Spinal cord (tissue), 10 donors: ENCODE measurements around the gene MYCBP. TPM values are rescaled to one million over a fixed set of nuclear protein-coding genes. Genes with fewer than 3 reads are reported as not detected.
"Not testable (repeated sequence)": the region's sequence is repeated elsewhere in the genome, so short reads cannot be mapped to it uniquely, and the experiment has no call there.

Experiments used
- DNase-seq, 6 donors: peaks; one replicate each; pipeline versions ENCODE4 v3.0.0 to v3.0.0-alpha.2; 2013 to 2015; ENCODE audit warnings: low spot score in 6 of 6, low read depth in 4 of 6
- H3K27ac ChIP-seq: one replicate; pipeline ENCODE4 v1.5.1; 2013; ENCODE audit warnings: low read depth, low read length, control low read depth
- H3K27me3 ChIP-seq: one replicate; pipeline ENCODE4 v1.6.1; 2013; ENCODE audit warnings: low read length; ENCODE audit not compliant: control insufficient read depth, insufficient read depth
- H3K36me3 ChIP-seq: one replicate; pipeline ENCODE4 v1.6.1; 2013; ENCODE audit warnings: low read length; ENCODE audit not compliant: control insufficient read depth, insufficient read depth
- H3K4me1 ChIP-seq: one replicate; pipeline ENCODE4 v1.6.1; 2013; ENCODE audit warnings: low read length; ENCODE audit not compliant: control insufficient read depth, insufficient read depth
- H3K4me3 ChIP-seq: one replicate; pipeline ENCODE4 v1.5.1; 2013; ENCODE audit warnings: low read depth, low read length, control low read depth
- H3K9me3 ChIP-seq: one replicate; pipeline ENCODE4 v1.6.1; 2013; ENCODE audit warnings: low read length; ENCODE audit not compliant: control insufficient read depth, insufficient read depth
- WGBS: methylation state at CpG from one replicate; pipeline ENCODE4 v1.1.5; 2013; ENCODE audit warnings: missing lambda C conversion rate; ENCODE audit not compliant: insufficient coverage; 5-methylcytosine and 5-hydroxymethylcytosine counted together
- long read RNA-seq, 4 donors: transcript quantifications; one replicate each; lab custom pipeline, GENCODE V29; 2026
- polyA plus RNA-seq, 2 donors: library from polyadenylated mRNA; unstranded; fragments of 120-200 nt; gene quantifications; one replicate each; pipeline ENCODE4 v1.2.1, GENCODE V29; 2013; ENCODE audit not compliant: insufficient read length in 2 of 2
- total RNA-seq, 2 donors: library from RNA; depleted of rRNA in 1 of 2; stranded (reverse); fragments of 120-200 nt in 1 of 2; fragments of >200 nt in 1 of 2; gene quantifications; one replicate each; pipeline versions ENCODE4 v1.2.3 to v1.2.4, GENCODE V29; 2013 to 2014
- donor health status: healthy.

Gene MYCBP, protein sequence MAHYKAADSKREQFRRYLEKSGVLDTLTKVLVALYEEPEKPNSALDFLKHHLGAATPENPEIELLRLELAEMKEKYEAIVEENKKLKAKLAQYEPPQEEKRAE
- total RNA-seq (10 to 100 TPM in 1 of 2 donors, 1 to 10 TPM in 1; 6.3 to 12.3 TPM), polyA plus RNA-seq (10 to 100 TPM in 1 of 2 donors, 1 to 10 TPM in 1; 9.4 to 13.4 TPM)
- long read RNA-seq, donor 1, partial matches to known transcripts, result 0 of 4 reads
- long read RNA-seq, donor 1, other reads (novel, unspliced or antisense), result 0 of 4 reads
- long read RNA-seq, donor 2, partial matches to known transcripts, result 0 of 3 reads
- long read RNA-seq, donor 2, other reads (novel, unspliced or antisense), result 0 of 3 reads
- long read RNA-seq, donor 3, transcript MYCBP-201 (5 exons, 2,818 nt), result major isoform, 5 of 5 reads
- long read RNA-seq, donor 3, partial matches to known transcripts, result 0 of 5 reads
- long read RNA-seq, donor 3, other reads (novel, unspliced or antisense), result 0 of 5 reads
- long read RNA-seq, donor 4, transcript MYCBP-201 (5 exons, 2,818 nt), result major isoform, 21 of 23 reads
- long read RNA-seq, donor 4, partial matches to known transcripts, result 0 of 23 reads
- long read RNA-seq, donor 4, other reads (novel, unspliced or antisense), result 0 of 23 reads

DNA sequence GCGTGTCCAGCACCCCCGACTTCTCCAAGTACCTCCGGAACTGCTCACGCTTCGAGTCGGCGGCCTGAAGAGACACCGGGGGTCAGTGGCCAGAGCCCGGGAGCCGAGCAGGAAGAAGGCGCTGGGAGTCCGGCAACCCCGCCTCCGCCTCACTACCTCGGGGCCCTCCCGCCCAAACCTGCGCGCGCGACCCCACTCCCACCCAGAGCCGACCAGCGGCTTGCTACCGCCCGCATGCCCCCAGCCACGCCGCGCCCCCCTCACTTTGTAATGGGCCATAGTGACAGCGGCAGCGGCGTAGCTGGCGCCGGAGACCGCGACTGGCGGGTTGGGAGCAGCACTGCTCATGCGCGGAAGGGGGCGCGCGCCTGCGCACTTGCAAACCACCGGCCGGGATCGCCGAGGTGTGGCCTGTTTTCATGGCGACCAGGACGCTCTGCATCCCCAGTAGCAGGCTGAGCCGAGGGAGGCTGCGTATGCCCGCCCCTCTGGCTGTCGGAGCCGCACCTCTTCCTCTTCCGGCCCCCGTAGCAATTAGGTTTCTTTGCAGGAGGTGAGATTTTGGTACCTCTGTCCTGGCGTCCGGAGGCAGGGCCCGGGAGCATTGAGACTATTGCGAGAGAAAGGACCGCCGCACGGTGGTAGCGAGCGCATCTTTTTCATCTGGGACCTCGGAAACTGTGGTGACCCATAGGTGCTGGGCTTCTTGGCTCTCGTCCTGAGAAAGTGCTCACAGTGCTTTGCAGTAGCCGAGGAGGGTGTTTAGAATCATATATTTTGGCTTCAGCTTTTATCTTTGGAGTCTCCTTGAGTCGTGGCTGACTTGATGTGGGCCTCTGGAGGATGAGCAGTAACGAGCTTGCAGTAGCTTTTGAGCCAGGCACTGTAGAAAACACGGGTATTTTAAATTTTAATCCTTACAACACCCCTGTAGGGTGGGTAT, at the start of gene MYCBP:
TSS of gene MYCBP (minus strand) at position 322 of the 943 bp plus-strand sequence. CDS start at position 279, 43 bp downstream.
- H3K27me3 ChIP-seq, result no peaks in the 10 kb centered on the region
- WGBS, result under 1% methylated on average over 65 of the region's 69 CpGs
- no peaks in the 10 kb centered on the region for H3K9me3 ChIP-seq
- peaks cover 8% of the 10 kb centered on the region for H3K36me3 ChIP-seq
- H3K4me1 ChIP-seq, result peaks cover 5% of the 10 kb centered on the region
- DNase-seq, result peak; percentile 87 to 98 (median 94)
- H3K4me3 ChIP-seq, result peak within 1 kb of the TSS; percentile 80
- H3K27ac ChIP-seq, result peak within 1 kb of the TSS; percentile 69

DNA sequence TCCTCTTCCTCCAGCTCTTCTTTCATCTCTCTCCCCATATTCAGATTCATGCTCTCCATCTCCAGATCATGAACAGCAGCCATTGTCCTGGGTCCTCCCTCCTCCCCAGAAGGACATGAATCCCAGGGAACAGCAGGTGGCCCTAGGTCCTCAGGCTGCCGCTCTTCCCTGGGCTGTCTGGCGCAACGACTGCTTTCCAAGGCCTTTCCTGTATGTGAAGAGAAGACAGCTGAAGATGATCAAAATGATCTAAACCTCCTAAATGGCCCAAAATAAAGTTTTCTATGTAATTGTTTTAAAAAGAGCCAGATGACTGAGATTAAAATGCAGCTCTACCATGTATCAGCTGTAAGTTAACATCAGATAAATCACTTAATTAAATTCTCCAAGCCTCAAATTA, 46.0 kb upstream of the MYCBP start:
- WGBS, result no CpG with 5 or more reads among the region's 3 CpGs
- peak in 1 of 6 donors; percentile 3 for DNase-seq
- H3K9me3 ChIP-seq, result no peaks in the 10 kb centered on the region
- no peaks in the 10 kb centered on the region for H3K27me3 ChIP-seq
- no peaks in the 10 kb centered on the region for H3K36me3 ChIP-seq
- H3K4me3 ChIP-seq, result no peak overlapping the region
- no peak overlapping the region for H3K27ac ChIP-seq
- H3K4me1 ChIP-seq, result no peaks in the 10 kb centered on the region

DNA sequence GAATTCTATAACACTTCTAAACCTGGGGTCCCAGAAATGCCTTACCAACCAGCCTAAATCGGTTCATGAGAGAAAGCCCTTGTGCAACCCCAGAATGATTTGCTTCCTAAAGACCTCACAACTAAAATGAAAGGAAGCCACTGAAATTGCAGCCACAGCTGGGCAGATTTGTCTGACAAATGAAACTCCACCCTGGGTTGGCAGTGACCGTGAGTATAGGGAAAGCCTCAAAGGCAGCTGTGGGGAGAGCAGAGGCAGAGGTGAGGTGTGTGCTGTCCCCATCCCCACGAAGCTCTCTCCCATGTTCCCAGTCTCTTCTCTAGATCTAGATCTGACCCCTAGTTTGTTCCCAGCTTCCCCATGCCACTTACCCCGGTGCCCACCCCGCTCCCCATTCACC, 45.4 kb upstream of the MYCBP start:
- Histone ChIP-seq H3K4me1 (no peaks in the 10 kb centered on the region), H3K4me3 (no peak overlapping the region), H3K9me3 (no peaks in the 10 kb centered on the region), H3K27ac (no peak overlapping the region), H3K36me3 (peaks cover 2% of the 10 kb centered on the region), H3K27me3 (no peaks in the 10 kb centered on the region)
- WGBS, result 73% methylated on average over 4 of the region's 5 CpGs
- DNase-seq, result no peak

DNA sequence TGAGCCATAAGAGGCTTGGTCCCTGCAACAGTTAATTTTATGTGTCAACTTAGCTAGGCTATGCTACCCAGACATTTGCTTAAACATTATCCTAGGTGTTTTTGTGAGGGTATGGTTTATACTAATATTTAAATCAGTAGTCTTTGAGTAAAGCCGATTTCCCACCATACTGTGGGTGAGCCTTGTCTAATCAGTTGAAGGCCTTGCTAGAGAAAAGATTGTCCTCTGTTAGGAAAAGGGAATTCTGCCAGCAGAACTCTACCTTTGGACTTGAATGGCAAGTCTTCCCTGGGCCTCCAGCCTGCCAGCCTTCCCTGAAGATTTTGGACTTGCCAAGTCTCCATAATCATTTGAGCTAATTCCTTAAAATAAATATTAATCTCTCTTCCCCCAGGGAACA, 44.6 kb upstream of the MYCBP start:
- no peak overlapping the region for H3K27ac ChIP-seq
- H3K9me3 ChIP-seq, result no peaks in the 10 kb centered on the region
- peaks cover 4% of the 10 kb centered on the region for H3K36me3 ChIP-seq
- H3K27me3 ChIP-seq, result no peaks in the 10 kb centered on the region
- WGBS, result no CpG with 5 or more reads among the region's 1 CpG
- no peaks in the 10 kb centered on the region for H3K4me1 ChIP-seq
- no peak overlapping the region for H3K4me3 ChIP-seq
- DNase-seq, result no peak

DNA sequence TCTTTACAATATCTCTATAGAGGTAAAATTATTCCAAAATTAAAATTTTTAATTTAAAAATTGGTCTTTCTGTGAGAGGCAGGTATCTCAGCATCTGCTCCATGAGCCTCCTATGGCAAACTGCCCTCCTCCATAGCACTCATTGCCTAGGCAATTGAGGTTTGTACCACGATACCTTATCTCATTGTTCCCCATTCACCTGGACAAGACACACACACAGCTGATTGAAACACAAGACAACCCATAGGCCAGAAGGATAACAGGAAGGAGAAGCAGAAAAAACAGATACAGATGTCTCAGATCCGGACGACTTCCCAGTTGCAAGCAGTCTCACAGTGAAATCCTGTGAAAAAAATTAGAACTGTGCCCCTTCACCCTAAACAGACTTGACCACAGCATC, 44.2 kb upstream of the MYCBP start:
- no peaks in the 10 kb centered on the region for H3K9me3 ChIP-seq
- no peaks in the 10 kb centered on the region for H3K4me1 ChIP-seq
- peaks cover 4% of the 10 kb centered on the region for H3K36me3 ChIP-seq
- no peaks in the 10 kb centered on the region for H3K27me3 ChIP-seq
- no peak for DNase-seq
- no peak overlapping the region for H3K27ac ChIP-seq
- whole genome bisulfite sequencing, result 92% methylated on average over 3 of the region's 3 CpGs
- no peak overlapping the region for H3K4me3 ChIP-seq

DNA sequence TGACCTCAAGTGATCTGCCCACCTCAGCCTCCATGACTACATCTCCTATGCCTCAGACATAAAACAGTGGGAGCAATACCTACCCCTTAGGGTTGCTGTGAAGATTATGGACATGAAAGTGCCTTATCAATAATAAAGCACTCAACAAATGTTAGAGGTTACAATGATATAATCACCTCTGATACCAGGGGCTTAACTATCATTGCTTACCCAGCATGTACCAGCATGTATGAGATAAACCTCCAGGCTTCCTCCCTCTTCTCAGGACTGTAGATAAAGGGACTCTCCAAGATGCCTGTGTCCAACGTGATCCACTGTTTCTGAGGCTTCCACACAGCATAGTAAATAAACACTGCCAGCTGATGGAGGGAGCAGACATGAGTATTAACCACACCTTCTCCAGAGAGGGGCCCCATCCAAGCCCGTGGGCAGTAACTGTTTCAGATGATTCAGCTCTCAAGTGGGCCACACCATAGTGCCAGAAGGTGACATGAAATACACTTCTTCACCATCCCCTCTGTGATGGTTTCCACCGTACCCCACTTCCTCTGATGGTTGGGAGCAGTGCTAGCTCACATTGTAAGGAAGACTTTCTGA, 42.3 kb upstream of the MYCBP start:
- Histone ChIP-seq H3K4me1 (no peaks in the 10 kb centered on the region), H3K4me3 (no peak overlapping the region), H3K36me3 (peaks cover 4% of the 10 kb centered on the region), H3K27me3 (no peaks in the 10 kb centered on the region), H3K27ac (no peak overlapping the region), H3K9me3 (no peaks in the 10 kb centered on the region)
- 83% methylated on average over 2 of the region's 3 CpGs for WGBS
- DNase-seq, result no peak

DNA sequence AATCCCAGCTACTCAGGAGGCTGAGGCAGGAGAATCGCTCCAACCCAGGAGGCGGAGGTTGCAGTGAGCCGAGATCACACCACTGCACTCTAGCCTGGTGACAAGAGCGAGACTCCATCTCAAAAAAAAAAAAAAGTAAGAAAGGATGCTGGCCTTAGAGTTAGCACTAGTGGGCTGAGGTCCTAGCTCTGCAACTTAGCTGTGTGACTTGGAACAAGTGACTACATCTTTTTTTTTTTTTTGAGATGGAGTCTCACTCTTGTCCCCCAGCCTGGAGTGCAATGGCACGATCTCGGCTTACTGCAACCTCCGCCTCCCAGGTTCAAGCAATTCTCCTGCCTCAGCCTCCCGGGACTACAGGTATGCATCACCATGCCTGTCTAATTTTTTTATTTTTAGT, 41.8 kb upstream of the MYCBP start:
- not testable (repeated sequence) for H3K9me3 ChIP-seq, H3K4me1 ChIP-seq, H3K36me3 ChIP-seq, DNase-seq, H3K27me3 ChIP-seq, H3K4me3 ChIP-seq, H3K27ac ChIP-seq
- 100% methylated on average over 4 of the region's 8 CpGs for WGBS

DNA sequence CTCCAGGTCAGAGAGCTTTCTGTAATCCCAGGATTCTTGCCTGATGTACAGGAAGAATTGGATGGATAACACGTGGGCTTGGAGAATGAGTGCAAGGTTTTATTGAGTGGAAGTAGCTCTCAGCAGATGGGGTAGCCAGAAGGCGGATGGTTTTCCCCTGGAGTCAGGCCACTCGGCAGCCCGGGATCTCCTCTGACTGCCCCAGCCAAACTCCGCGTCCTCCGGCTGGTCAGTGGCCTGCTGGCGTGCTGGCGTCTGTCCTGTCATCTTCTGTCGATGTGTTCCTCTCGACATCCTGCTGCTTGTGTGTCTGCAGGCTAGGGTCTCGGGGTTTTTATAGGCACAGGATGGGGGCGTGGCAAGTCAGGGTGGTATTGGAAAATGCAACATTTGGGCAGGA, 35.7 kb upstream of the MYCBP start:
- H3K27me3 ChIP-seq, result no peaks in the 10 kb centered on the region
- H3K27ac ChIP-seq, result no peak overlapping the region
- H3K4me3 ChIP-seq, result no peak overlapping the region
- H3K36me3 ChIP-seq, result peaks cover 4% of the 10 kb centered on the region
- WGBS, result 84% methylated on average over 12 of the region's 13 CpGs
- no peak for DNase-seq
- no peaks in the 10 kb centered on the region for H3K9me3 ChIP-seq
- no peaks in the 10 kb centered on the region for H3K4me1 ChIP-seq

DNA sequence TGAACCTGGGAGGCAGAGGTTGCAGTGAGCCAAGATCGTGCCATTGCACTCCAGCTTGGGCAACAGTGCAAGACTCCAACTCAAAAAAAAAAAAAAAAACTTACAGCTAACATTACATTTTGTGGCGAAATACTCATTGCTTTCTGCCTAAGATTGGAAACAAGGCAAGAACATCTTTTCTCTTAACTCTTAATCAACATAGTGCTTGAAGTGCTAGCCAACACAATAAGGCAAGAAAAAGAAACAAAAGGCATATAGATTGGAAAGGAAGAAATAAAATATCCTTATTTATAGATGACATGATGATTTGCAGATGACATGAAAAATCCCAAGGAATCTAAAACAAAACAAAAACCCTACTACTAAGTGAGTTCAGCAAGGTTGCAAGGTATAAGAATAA, 32.8 kb upstream of the MYCBP start:
- Histone ChIP-seq H3K9me3 (no peaks in the 10 kb centered on the region), H3K27ac (no peak overlapping the region), H3K4me1 (no peaks in the 10 kb centered on the region), H3K36me3 (no peaks in the 10 kb centered on the region), H3K27me3 (no peaks in the 10 kb centered on the region), H3K4me3 (no peak overlapping the region)
- no CpG with 5 or more reads among the region's 2 CpGs for WGBS
- no peak for DNase-seq
